Mucosa of rectum (tissue), 2 donors: ENCODE measurements around the gene MAPT.
A peak's percentile ranks its signal among the peaks of the same experiment; 100 is the strongest.
"Not testable (repeated sequence)": the region's sequence is repeated elsewhere in the genome, so short reads cannot be mapped to it uniquely, and the experiment has no call there.

Source experiments
- H3K27ac ChIP-seq, 2 donors: one replicate each; pipeline ENCODE4 v1.7.0; 2013; ENCODE audit warnings: inconsistent platforms in 2 of 2, low read depth in 2 of 2, low read length in 2 of 2
- H3K27me3 ChIP-seq, 2 donors: one replicate each; pipeline ENCODE4 v1.7.0; 2013; ENCODE audit warnings: low read length in 2 of 2; ENCODE audit not compliant: control insufficient read depth in 2 of 2, insufficient read depth in 2 of 2
- H3K36me3 ChIP-seq, 2 donors: one replicate each; pipeline ENCODE4 v1.7.0; 2013; ENCODE audit warnings: low read length in 2 of 2; ENCODE audit not compliant: control insufficient read depth in 2 of 2, insufficient read depth in 2 of 2
- H3K4me1 ChIP-seq, 2 donors: one replicate each; pipeline ENCODE4 v1.7.0; 2013; ENCODE audit warnings: low read length in 2 of 2, mild to moderate bottlenecking in 1 of 2; ENCODE audit not compliant: control insufficient read depth in 2 of 2, insufficient read depth in 2 of 2
- H3K4me3 ChIP-seq, 2 donors: one replicate each; pipeline ENCODE4 v1.7.0; 2013; ENCODE audit warnings: low read length in 2 of 2
- H3K9ac ChIP-seq, 2 donors: one replicate each; pipeline ENCODE4 v1.7.0; 2013; ENCODE audit warnings: low read length in 2 of 2, low read depth in 1 of 2, mild to moderate bottlenecking in 1 of 2
- H3K9me3 ChIP-seq, 2 donors: one replicate each; pipeline ENCODE4 v1.7.0; 2013; ENCODE audit warnings: low read length in 2 of 2; ENCODE audit not compliant: control insufficient read depth in 2 of 2
- donor health status: healthy.
- donor health status: Normal muscosa, but diverticular disease.

Gene MAPT

DNA sequence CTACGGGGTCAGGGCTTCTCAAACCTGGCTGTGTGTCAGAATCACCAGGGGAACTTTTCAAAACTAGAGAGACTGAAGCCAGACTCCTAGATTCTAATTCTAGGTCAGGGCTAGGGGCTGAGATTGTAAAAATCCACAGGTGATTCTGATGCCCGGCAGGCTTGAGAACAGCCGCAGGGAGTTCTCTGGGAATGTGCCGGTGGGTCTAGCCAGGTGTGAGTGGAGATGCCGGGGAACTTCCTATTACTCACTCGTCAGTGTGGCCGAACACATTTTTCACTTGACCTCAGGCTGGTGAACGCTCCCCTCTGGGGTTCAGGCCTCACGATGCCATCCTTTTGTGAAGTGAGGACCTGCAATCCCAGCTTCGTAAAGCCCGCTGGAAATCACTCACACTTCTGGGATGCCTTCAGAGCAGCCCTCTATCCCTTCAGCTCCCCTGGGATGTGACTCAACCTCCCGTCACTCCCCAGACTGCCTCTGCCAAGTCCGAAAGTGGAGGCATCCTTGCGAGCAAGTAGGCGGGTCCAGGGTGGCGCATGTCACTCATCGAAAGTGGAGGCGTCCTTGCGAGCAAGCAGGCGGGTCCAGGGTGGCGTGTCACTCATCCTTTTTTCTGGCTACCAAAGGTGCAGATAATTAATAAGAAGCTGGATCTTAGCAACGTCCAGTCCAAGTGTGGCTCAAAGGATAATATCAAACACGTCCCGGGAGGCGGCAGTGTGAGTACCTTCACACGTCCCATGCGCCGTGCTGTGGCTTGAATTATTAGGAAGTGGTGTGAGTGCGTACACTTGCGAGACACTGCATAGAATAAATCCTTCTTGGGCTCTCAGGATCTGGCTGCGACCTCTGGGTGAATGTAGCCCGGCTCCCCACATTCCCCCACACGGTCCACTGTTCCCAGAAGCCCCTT, 115.6 kb downstream of the MAPT start:
- Histone ChIP-seq H3K9me3 (no peaks in the 10 kb centered on the region), H3K4me1 (no peaks in the 10 kb centered on the region), H3K4me3 (no peak overlapping the region), H3K27ac (no peak overlapping the region), H3K9ac (no peak overlapping the region), H3K36me3 (no peaks in the 10 kb centered on the region), H3K27me3 (no peaks in the 10 kb centered on the region)

- no peaks in the 10 kb centered on the region for H3K36me3 ChIP-seq
- H3K27ac ChIP-seq: no peak overlapping the region
- no peak overlapping the region for H3K4me3 ChIP-seq
- no peak overlapping the region for H3K9ac ChIP-seq
- H3K4me1 ChIP-seq: no peaks in the 10 kb centered on the region
- no peaks in the 10 kb centered on the region for H3K27me3 ChIP-seq
- H3K9me3 ChIP-seq: no peaks in the 10 kb centered on the region
Observed at GRCh38 chr17:46010597-46011186, 116.3 kb downstream of the MAPT start.

GRCh38 chr17:46011711-46012505, 117.6 kb downstream of the MAPT start:
- H3K27me3 ChIP-seq: no peaks in the 10 kb centered on the region
- no peaks in the 10 kb centered on the region for H3K4me1 ChIP-seq
- H3K27ac ChIP-seq: no peak overlapping the region
- no peak overlapping the region for H3K9ac ChIP-seq
- H3K9me3 ChIP-seq: no peaks in the 10 kb centered on the region
- H3K36me3 ChIP-seq: no peaks in the 10 kb centered on the region
- H3K4me3 ChIP-seq: no peak overlapping the region

DNA sequence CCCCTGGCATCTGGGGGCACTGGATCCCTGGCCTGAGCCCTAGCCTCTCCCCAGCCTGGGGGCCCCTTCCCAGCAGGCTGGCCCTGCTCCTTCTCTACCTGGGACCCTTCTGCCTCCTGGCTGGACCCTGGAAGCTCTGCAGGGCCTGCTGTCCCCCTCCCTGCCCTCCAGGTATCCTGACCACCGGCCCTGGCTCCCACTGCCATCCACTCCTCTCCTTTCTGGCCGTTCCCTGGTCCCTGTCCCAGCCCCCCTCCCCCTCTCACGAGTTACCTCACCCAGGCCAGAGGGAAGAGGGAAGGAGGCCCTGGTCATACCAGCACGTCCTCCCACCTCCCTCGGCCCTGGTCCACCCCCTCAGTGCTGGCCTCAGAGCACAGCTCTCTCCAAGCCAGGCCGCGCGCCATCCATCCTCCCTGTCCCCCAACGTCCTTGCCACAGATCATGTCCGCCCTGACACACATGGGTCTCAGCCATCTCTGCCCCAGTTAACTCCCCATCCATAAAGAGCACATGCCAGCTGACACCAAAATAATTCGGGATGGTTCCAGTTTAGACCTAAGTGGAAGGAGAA, 118.2 kb downstream of the MAPT start:
- Histone ChIP-seq H3K4me3 (no peak overlapping the region), H3K27me3 (no peaks in the 10 kb centered on the region), H3K9me3 (no peaks in the 10 kb centered on the region), H3K27ac (no peak overlapping the region), H3K4me1 (no peaks in the 10 kb centered on the region), H3K9ac (no peak overlapping the region), H3K36me3 (no peaks in the 10 kb centered on the region)

DNA sequence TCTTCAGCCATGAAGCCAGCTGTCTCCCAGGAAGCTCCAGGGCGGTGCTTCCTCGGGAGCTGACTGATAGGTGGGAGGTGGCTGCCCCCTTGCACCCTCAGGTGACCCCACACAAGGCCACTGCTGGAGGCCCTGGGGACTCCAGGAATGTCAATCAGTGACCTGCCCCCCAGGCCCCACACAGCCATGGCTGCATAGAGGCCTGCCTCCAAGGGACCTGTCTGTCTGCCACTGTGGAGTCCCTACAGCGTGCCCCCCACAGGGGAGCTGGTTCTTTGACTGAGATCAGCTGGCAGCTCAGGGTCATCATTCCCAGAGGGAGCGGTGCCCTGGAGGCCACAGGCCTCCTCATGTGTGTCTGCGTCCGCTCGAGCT, 118.8 kb downstream of the MAPT start:
- H3K27me3 ChIP-seq: no peaks in the 10 kb centered on the region
- no peak overlapping the region for H3K27ac ChIP-seq
- H3K9me3 ChIP-seq: no peaks in the 10 kb centered on the region
- no peak overlapping the region for H3K9ac ChIP-seq
- no peak overlapping the region for H3K4me3 ChIP-seq
- H3K36me3 ChIP-seq: no peaks in the 10 kb centered on the region
- no peaks in the 10 kb centered on the region for H3K4me1 ChIP-seq

GRCh38 chr17:46013502-46014165, 119.3 kb downstream of the MAPT start:
- Histone ChIP-seq H3K27me3 (no peaks in the 10 kb centered on the region), H3K9ac (no peak overlapping the region), H3K36me3 (no peaks in the 10 kb centered on the region), H3K4me3 (no peak overlapping the region), H3K9me3 (no peaks in the 10 kb centered on the region), H3K27ac (no peak overlapping the region), H3K4me1 (no peaks in the 10 kb centered on the region)

GRCh38 chr17:46019408-46019925, 125.1 kb downstream of the MAPT start:
- H3K27ac ChIP-seq, H3K27me3 ChIP-seq, H3K36me3 ChIP-seq, H3K9me3 ChIP-seq, H3K4me3 ChIP-seq, H3K9ac ChIP-seq, H3K4me1 ChIP-seq: not testable (repeated sequence)

GRCh38 chr17:46020023-46020761, 125.8 kb downstream of the MAPT start:
- Histone ChIP-seq H3K36me3 (peaks cover 0 to 6% of the 10 kb centered on the region in 2 donors), H3K27me3 (no peaks in the 10 kb centered on the region), H3K9me3 (no peaks in the 10 kb centered on the region), H3K9ac (no peak overlapping the region), H3K4me1 (no peaks in the 10 kb centered on the region), H3K4me3 (no peak overlapping the region), H3K27ac (peak overlapping the region in 1 of 2 donors; percentile 4)

- Histone ChIP-seq H3K4me3 (no peak overlapping the region), H3K9me3 (no peaks in the 10 kb centered on the region), H3K9ac (no peak overlapping the region), H3K27ac (no peak overlapping the region), H3K36me3 (peaks cover 0 to 7% of the 10 kb centered on the region in 2 donors), H3K27me3 (no peaks in the 10 kb centered on the region), H3K4me1 (peaks cover 0 to 2% of the 10 kb centered on the region in 2 donors)
Observed at GRCh38 chr17:46020998-46021397, 126.6 kb downstream of the MAPT start.
